HL-60 (cell line): Measurements from ENCODE around the gene GRK6.

Source experiments
- CTCF ChIP-seq: IDR thresholded peaks from one replicate; pipeline ENCODE4 v1.5.1; 2011; ENCODE audit warnings: low read length, control low read depth, inconsistent platforms; ENCODE audit not compliant: insufficient read depth
- POLR2AphosphoS5 ChIP-seq: IDR thresholded peaks from 2 replicates; pipeline ENCODE4 v1.6.1; 2012; ENCODE audit warnings: low read depth
- REST ChIP-seq: IDR thresholded peaks from 2 replicates; pipeline ENCODE4 v1.6.1; 2012; ENCODE audit warnings: low read depth; ENCODE audit not compliant: insufficient replicate concordance

GRCh38 chr5:177465044-177465443, 38.6 kb downstream of the GRK6 start:
- TF ChIP-seq POLR2AphosphoS5, result no peak
- TF ChIP-seq CTCF, result no peak
- TF ChIP-seq REST, result no peak
